ENCODE measurements around the gene SLC43A1. TPM values are rescaled to one million over a fixed set of nuclear protein-coding genes. Genes with fewer than 3 reads are reported as not detected.
"Not testable (repeated sequence)": the region's sequence is repeated elsewhere in the genome, so short reads cannot be mapped to it uniquely, and the experiment has no call there.

Gene SLC43A1
- total RNA-seq, 4 donors from 2014 or later: 4.6 to 19.0 (median 11.2) TPM

- H3K9me3 ChIP-seq: no peaks in the 10 kb centered on the region
- no peaks in the 10 kb centered on the region for H3K36me3 ChIP-seq
- H3K4me1 ChIP-seq: no peaks in the 10 kb centered on the region
- TF ChIP-seq CTCF (IDR thresholded peaks at IDR 0.05) (no peak), POLR2A (IDR thresholded peaks at IDR 0.05) (no peak)
- no peak overlapping the region for H3K4me3 ChIP-seq
- peak in 1 of 3 donors; percentile 4 for DNase-seq
- H3K27me3 ChIP-seq: no peaks in the 10 kb centered on the region
- H3K27ac ChIP-seq: no peak overlapping the region
These were observed 23.8 kb upstream of the SLC43A1 start for GRCh38 chr11:57539342-57539741.

- Histone ChIP-seq H3K27me3 (no peaks in the 10 kb centered on the region), H3K27ac (no peak within 1 kb of the TSS), H3K4me3 (no peak within 1 kb of the TSS), H3K9me3 (no peaks in the 10 kb centered on the region), H3K36me3 (no peaks in the 10 kb centered on the region), H3K4me1 (no peaks in the 10 kb centered on the region)
- DNase-seq: peak in 1 of 3 donors; percentile 33
- no peak for TF ChIP-seq CTCF (IDR thresholded peaks at IDR 0.05)
- TF ChIP-seq POLR2A (IDR thresholded peaks at IDR 0.05): no peak
These were observed 21.6 kb upstream of the SLC43A1 start, which contains the start of gene SMTNL1 for GRCh38 chr11:57536947-57537619. Gene SMTNL1 (plus strand): TSS chr11:57537595. CDS start chr11:57542643, 5,048 bp downstream.

GRCh38 chr11:57534449-57534848, 18.9 kb upstream of the SLC43A1 start:
- not testable (repeated sequence) for H3K36me3 ChIP-seq, H3K4me1 ChIP-seq, H3K9me3 ChIP-seq, H3K4me3 ChIP-seq, H3K27ac ChIP-seq, H3K27me3 ChIP-seq
- DNase-seq: peak in 1 of 3 donors; percentile 8

- no peaks in the 10 kb centered on the region for H3K27me3 ChIP-seq
- peak within 1 kb of the TSS; percentile 70 to 78 (median 76) for H3K27ac ChIP-seq
- no peaks in the 10 kb centered on the region for H3K9me3 ChIP-seq
- peak within 1 kb of the TSS; percentile 59 to 83 (median 68) for H3K4me3 ChIP-seq
- peaks cover 0 to 9% (median 6%) of the 10 kb centered on the region in 4 donors for H3K4me1 ChIP-seq
- H3K36me3 ChIP-seq: peaks cover 0 to 5% (median 0%) of the 10 kb centered on the region in 3 donors
- TF ChIP-seq POLR2A (IDR thresholded peaks at IDR 0.05) (peak in 1 of 2 donors; percentile 74), CTCF (IDR thresholded peaks at IDR 0.05) (peak in 1 of 6 experiments; percentile 9)
- peak; percentile 94 to 99 (median 95) for DNase-seq
These were observed 15.3 kb upstream of the SLC43A1 start, which contains the start of gene TIMM10 for GRCh38 chr11:57530596-57531507. Gene TIMM10 (minus strand): TSS chr11:57530754. CDS start chr11:57530189, 565 bp downstream.

GRCh38 chr11:57530215-57530595, 14.7 kb upstream of the SLC43A1 start:
- DNase-seq: peak in 1 of 3 donors; percentile 48
- TF ChIP-seq POLR2A (IDR thresholded peaks at IDR 0.05) (no peak), CTCF (IDR thresholded peaks at IDR 0.05) (no peak)
- H3K9me3 ChIP-seq: no peaks in the 10 kb centered on the region
- peaks cover 0 to 5% (median 0%) of the 10 kb centered on the region in 3 donors for H3K36me3 ChIP-seq
- peak overlapping the region; percentile 58 to 75 (median 66) for H3K27ac ChIP-seq
- H3K27me3 ChIP-seq: no peaks in the 10 kb centered on the region
- peak overlapping the region; percentile 59 to 83 (median 68) for H3K4me3 ChIP-seq
- peaks cover 0 to 9% (median 6%) of the 10 kb centered on the region in 4 donors for H3K4me1 ChIP-seq
